ENCODE results near the gene ODAD3. TPM values are rescaled to one million over a fixed set of nuclear protein-coding genes. Genes with fewer than 3 reads are reported as not detected.

Gene ODAD3
- total RNA-seq, 1 experiment from 2014 or later, result 0.39 TPM

- intact Hi-C loops (cut with micrococcal nuclease; ENCODE audit: unreplicated experiment), result loop anchor here (5.0 kb wide), 1 partner anchor 98 kb away; the partner anchor contains the start of gene EPOR
- peaks cover 29% of the 10 kb centered on the region for H3F3A ChIP-seq (ENCODE audit: insufficient read depth, low read depth)
- no peak overlapping the region for H3K27ac ChIP-seq
- no peaks in the 10 kb centered on the region for H3K79me2 ChIP-seq (ENCODE audit: low read depth)
- no peaks in the 10 kb centered on the region for H3K4me1 ChIP-seq (replicated peaks; ENCODE audit: insufficient read depth)
- 0 out of 2 replicates have a peak, but pooled peaks cover 3% of the 10 kb centered on the region for H4K20me1 ChIP-seq (ENCODE audit: insufficient read depth)
- H3K36me3 ChIP-seq (ENCODE audit: low read depth), result no peaks in the 10 kb centered on the region
- no peaks in the 10 kb centered on the region for H3K27me3 ChIP-seq (ENCODE audit: insufficient read depth, low read depth)
- DNase-seq, result no peak
- no peak for TF ChIP-seq EZH2 (IDR thresholded peaks at IDR 0.05; ENCODE audit: low read depth)
- no peak for TF ChIP-seq CTCF (conservative IDR thresholded peaks at IDR 0.05)
- no peak overlapping the region for H3K4me2 ChIP-seq
- no TSS peak for BruUV-seq (replicated peaks)
- no peak overlapping the region for H2AFZ ChIP-seq
- H3K9me2 ChIP-seq (ENCODE audit: insufficient read depth), result no peaks in the 10 kb centered on the region
- POLR2A ChIA-PET (ENCODE audit: unreplicated experiment), result no interaction called here
- no peaks in the 10 kb centered on the region for H3K9me3 ChIP-seq (ENCODE audit: insufficient read depth, low read depth)
- CTCF ChIA-PET, result no interaction called here
- no peak overlapping the region for H3K4me3 ChIP-seq
These were observed 45.2 kb upstream of the ODAD3 start for GRCh38 chr19:11479898-11480714.

- BruUV-seq (replicated peaks), result no TSS peak
- intact Hi-C loops (cut with micrococcal nuclease; ENCODE audit: unreplicated experiment), result loop anchor here (5.0 kb wide), 1 partner anchor 97 kb away; the partner anchor contains the start of gene EPOR
- Histone ChIP-seq H3K9me2 (ENCODE audit: insufficient read depth) (no peaks in the 10 kb centered on the region), H3K9me3 (ENCODE audit: insufficient read depth, low read depth) (no peaks in the 10 kb centered on the region), H3K79me2 (ENCODE audit: low read depth) (no peaks in the 10 kb centered on the region), H3F3A (ENCODE audit: insufficient read depth, low read depth) (peaks cover 29% of the 10 kb centered on the region), H3K4me3 (no peak overlapping the region), H3K4me2 (no peak overlapping the region), H4K20me1 (ENCODE audit: insufficient read depth) (0 out of 2 replicates have a peak, but pooled peaks cover 3% of the 10 kb centered on the region), H3K4me1 (replicated peaks; ENCODE audit: insufficient read depth) (no peaks in the 10 kb centered on the region), H3K27ac (no peak overlapping the region), H3K27me3 (ENCODE audit: insufficient read depth, low read depth) (no peaks in the 10 kb centered on the region), H3K36me3 (ENCODE audit: low read depth) (no peaks in the 10 kb centered on the region), H2AFZ (no peak overlapping the region)
- no peak for TF ChIP-seq CTCF (conservative IDR thresholded peaks at IDR 0.05)
- TF ChIP-seq EZH2 (IDR thresholded peaks at IDR 0.05; ENCODE audit: low read depth), result no peak
- ChIA-PET POLR2A (ENCODE audit: unreplicated experiment) (no interaction called here), CTCF (no interaction called here)
- no peak for DNase-seq
These were observed 44.4 kb upstream of the ODAD3 start for GRCh38 chr19:11479090-11479897.

- H3K27me3 ChIP-seq (ENCODE audit: insufficient read depth, low read depth), result no peaks in the 10 kb centered on the region
- BruUV-seq (replicated peaks), result no TSS peak
These were observed 43.5 kb upstream of the ODAD3 start for GRCh38 chr19:11478167-11479089.

More at GRCh38 chr19:11478167-11479089, 43.5 kb upstream of the ODAD3 start:
- Histone ChIP-seq H3K4me3 (no peak overlapping the region), H2AFZ (no peak overlapping the region), H3K9me2 (ENCODE audit: insufficient read depth) (no peaks in the 10 kb centered on the region), H3K4me1 (replicated peaks; ENCODE audit: insufficient read depth) (no peaks in the 10 kb centered on the region), H3K9me3 (ENCODE audit: insufficient read depth, low read depth) (no peaks in the 10 kb centered on the region), H3K79me2 (ENCODE audit: low read depth) (no peaks in the 10 kb centered on the region), H3K4me2 (no peak overlapping the region), H3F3A (ENCODE audit: insufficient read depth, low read depth) (peaks cover 29% of the 10 kb centered on the region), H3K36me3 (ENCODE audit: low read depth) (no peaks in the 10 kb centered on the region), H3K27ac (no peak overlapping the region), H4K20me1 (ENCODE audit: insufficient read depth) (0 out of 2 replicates have a peak, but pooled peaks cover 3% of the 10 kb centered on the region)
- POLR2A ChIA-PET (ENCODE audit: unreplicated experiment), result no interaction called here
- TF ChIP-seq CTCF (conservative IDR thresholded peaks at IDR 0.05) (no peak), EZH2 (IDR thresholded peaks at IDR 0.05; ENCODE audit: low read depth) (no peak)
- DNase-seq, result no peak
- intact Hi-C loops (cut with micrococcal nuclease; ENCODE audit: unreplicated experiment), result loop anchor here (5.0 kb wide), 1 partner anchor 96 kb away; the partner anchor contains the start of gene EPOR
- CTCF ChIA-PET, result no interaction called here
